ENCODE results near the gene DYNLRB2.

DNA sequence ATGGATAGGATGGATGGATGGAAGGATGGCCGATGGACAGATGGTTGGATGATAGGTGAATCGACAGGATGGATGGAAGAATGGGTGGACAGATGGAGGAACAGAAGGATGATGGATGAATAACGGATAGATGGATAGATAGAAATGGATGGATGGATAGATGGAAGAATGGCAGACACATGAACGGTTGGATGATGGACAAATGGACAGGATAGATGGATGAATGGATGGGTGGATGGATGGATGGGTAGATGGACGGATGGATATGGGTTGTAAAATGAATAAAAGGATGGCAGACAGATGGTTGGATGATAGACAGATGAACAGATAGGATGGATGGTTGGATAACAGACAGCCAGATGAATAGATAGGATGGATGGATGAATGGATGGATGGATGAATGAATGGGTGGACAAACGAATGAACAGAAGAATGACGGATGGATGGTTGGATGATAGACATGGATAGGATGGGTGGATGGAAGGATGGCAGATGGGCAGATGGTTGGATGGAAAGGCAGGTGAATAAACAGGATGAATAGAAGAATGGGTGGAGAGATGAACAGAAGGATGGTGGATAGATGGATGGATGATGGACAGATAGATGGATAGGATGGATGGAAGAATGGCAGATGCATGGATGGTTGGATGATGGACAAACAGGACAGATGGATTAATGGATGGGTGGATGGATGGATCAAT is 55.9 kb downstream of the DYNLRB2 start:
- TF ChIP-seq, protein P1, sequence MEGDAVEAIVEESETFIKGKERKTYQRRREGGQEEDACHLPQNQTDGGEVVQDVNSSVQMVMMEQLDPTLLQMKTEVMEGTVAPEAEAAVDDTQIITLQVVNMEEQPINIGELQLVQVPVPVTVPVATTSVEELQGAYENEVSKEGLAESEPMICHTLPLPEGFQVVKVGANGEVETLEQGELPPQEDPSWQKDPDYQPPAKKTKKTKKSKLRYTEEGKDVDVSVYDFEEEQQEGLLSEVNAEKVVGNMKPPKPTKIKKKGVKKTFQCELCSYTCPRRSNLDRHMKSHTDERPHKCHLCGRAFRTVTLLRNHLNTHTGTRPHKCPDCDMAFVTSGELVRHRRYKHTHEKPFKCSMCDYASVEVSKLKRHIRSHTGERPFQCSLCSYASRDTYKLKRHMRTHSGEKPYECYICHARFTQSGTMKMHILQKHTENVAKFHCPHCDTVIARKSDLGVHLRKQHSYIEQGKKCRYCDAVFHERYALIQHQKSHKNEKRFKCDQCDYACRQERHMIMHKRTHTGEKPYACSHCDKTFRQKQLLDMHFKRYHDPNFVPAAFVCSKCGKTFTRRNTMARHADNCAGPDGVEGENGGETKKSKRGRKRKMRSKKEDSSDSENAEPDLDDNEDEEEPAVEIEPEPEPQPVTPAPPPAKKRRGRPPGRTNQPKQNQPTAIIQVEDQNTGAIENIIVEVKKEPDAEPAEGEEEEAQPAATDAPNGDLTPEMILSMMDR (IDR thresholded peaks at IDR 0.05; ENCODE audit: low read depth, low read length): no peak
- no peak for TF ChIP-seq EZH2phosphoT487 (IDR thresholded peaks at IDR 0.05; ENCODE audit: low read depth)
